HCT116 (cell line): ENCODE measurements around the gene ASCL2. TPM values are rescaled to one million over a fixed set of nuclear protein-coding genes. Genes with fewer than 3 reads are reported as not detected.

Experiments used
- ATAC-seq: fragments of 200-7000 bp; cut with Tn5 transposase; 2 replicates; pipeline ENCODE4 v1.9.1; 2020; ENCODE audit warnings: mild to moderate bottlenecking, moderate library complexity
- BruUV-seq: library from RNA; stranded (reverse); fragments of 400-500 nt; replicated peaks from 2 replicates; lab custom pipeline; 2021; lab: Mats Ljungman, UMichigan
- CTCF ChIA-PET: fragments of 300-600 bp; sonication (Branson Sonifier 250); formaldehyde crosslinking; loops from one replicate; lab custom pipeline; 2021; ENCODE audit warnings: antibody characterized with exemption; lab: Charles Lee
- POLR2A ChIA-PET: fragments of 300-600, 350-600 bp; sonication (Branson Sonifier 250); formaldehyde crosslinking; loops from one replicate; lab custom pipeline; 2021; ENCODE audit warnings: antibody characterized with exemption; lab: Charles Lee
- RAD21 ChIA-PET, 2 experiments: fragments of 300-600 bp; sonication (Branson Sonifier 250); formaldehyde crosslinking; loops; one replicate each; lab custom pipeline; 2023; ENCODE audit warnings: low total read pairs in 2 of 2; ENCODE audit not compliant: uncharacterized antibody in 2 of 2, unreplicated experiment in 2 of 2, low non-redundant PET in 1 of 2; lab: Charles Lee
- DNase-seq: peaks from one replicate; pipeline ENCODE4 v3.0.0-alpha.2; 2010; ENCODE audit warnings: low read depth, low spot score
- H2AFZ ChIP-seq: fragments of 200-600 bp; shearing (Covaris generic), sonication (generic); 2 replicates; pipeline ENCODE4 v1.6.1; 2017; ENCODE audit warnings: low read depth, mixed run types, mixed read lengths, antibody characterized with exemption, low read length; ENCODE audit not compliant: poor library complexity, severe bottlenecking
- H3K27ac ChIP-seq: 2 replicates; pipeline ENCODE4 v1.5.1; 2012; ENCODE audit warnings: low read depth, low read length
- H3K27me3 ChIP-seq: fragments of 200-600 bp; sonication (generic); 2 replicates; pipeline ENCODE4 v1.6.1; 2016; ENCODE audit warnings: mixed run types, low read length, mixed read lengths; ENCODE audit not compliant: insufficient read depth
- H3K36me3 ChIP-seq, 2 experiments: fragments of 200-500 bp in 1 of 2; fragments of 200-600 bp in 1 of 2; sonication (Bioruptor generic) in 1 of 2; sonication (generic) in 1 of 2; 2 replicates each; pipeline versions ENCODE4 v1.5.1 to v1.6.1; 2014 to 2016; ENCODE audit warnings: low read length in 2 of 2, inconsistent platforms in 1 of 2, mixed read lengths in 1 of 2, mixed run types in 1 of 2; ENCODE audit not compliant: insufficient read depth in 2 of 2, control insufficient read depth in 1 of 2
- H3K4me1 ChIP-seq, 2 experiments: fragments of 200-600 bp in 1 of 2; sonication (generic) in 1 of 2; 2 replicates each; pipeline versions ENCODE4 v1.5.1 to v1.6.1; 2012 to 2017; ENCODE audit warnings: low read length in 2 of 2, inconsistent platforms in 1 of 2, mild to moderate bottlenecking in 1 of 2, mixed read lengths in 1 of 2, mixed run types in 1 of 2, moderate library complexity in 1 of 2; ENCODE audit not compliant: insufficient read depth in 2 of 2, control insufficient read depth in 1 of 2
- H3K4me2 ChIP-seq: fragments of 200-600 bp; sonication (generic); 2 replicates; pipeline ENCODE4 v1.6.1; 2017; ENCODE audit warnings: mixed run types, low read length, mixed read lengths
- H3K4me3 ChIP-seq, 2 experiments: fragments of 200-600 bp in 1 of 2; sonication (generic) in 1 of 2; replicated peaks in 1 of 2; 2 replicates each; pipeline ENCODE4 v1.5.1; 2011 to 2016; ENCODE audit warnings: low read length in 2 of 2, control low read depth in 1 of 2, low read depth in 1 of 2, mild to moderate bottlenecking in 1 of 2, mixed read lengths in 1 of 2, mixed run types in 1 of 2
- H3K79me2 ChIP-seq: fragments of 200-600 bp; sonication (generic); 2 replicates; pipeline ENCODE4 v1.6.1; 2017; ENCODE audit warnings: mild to moderate bottlenecking, mixed run types, low read length, moderate library complexity, mixed read lengths; ENCODE audit not compliant: insufficient read depth
- H3K9ac ChIP-seq: fragments of 200-600 bp; sonication (generic); 2 replicates; pipeline ENCODE4 v1.6.1; 2016; ENCODE audit warnings: low read length, mixed read lengths
- H3K9me2 ChIP-seq: fragments of 200-600 bp; sonication (generic), shearing (Covaris generic); 2 replicates; pipeline ENCODE4 v1.6.1; 2017; ENCODE audit warnings: mixed run types, mild to moderate bottlenecking, moderate library complexity; ENCODE audit not compliant: insufficient read depth
- H3K9me3 ChIP-seq, 2 experiments: fragments of 200-500 bp in 1 of 2; fragments of 200-600 bp in 1 of 2; sonication (Bioruptor generic) in 1 of 2; sonication (generic) in 1 of 2; 2 replicates each; pipeline ENCODE4 v1.6.1; 2014 to 2017; ENCODE audit warnings: low read length in 2 of 2, mixed read lengths in 2 of 2, inconsistent platforms in 1 of 2, low read depth in 1 of 2, mild to moderate bottlenecking in 1 of 2, mixed run types in 1 of 2, moderate library complexity in 1 of 2; ENCODE audit not compliant: control insufficient read depth in 1 of 2, insufficient read depth in 1 of 2
- H4K20me1 ChIP-seq: fragments of 200-600 bp; sonication (generic), shearing (Covaris generic); 2 replicates; pipeline ENCODE4 v1.6.1; 2017; ENCODE audit warnings: mixed run types, mild to moderate bottlenecking, moderate library complexity; ENCODE audit not compliant: insufficient read depth
- ATF3 ChIP-seq: IDR thresholded peaks from 2 replicates; pipeline ENCODE4 v1.6.1; 2012
- CBX3 ChIP-seq: IDR thresholded peaks from 2 replicates; pipeline ENCODE4 v1.6.1; 2012; ENCODE audit warnings: low read depth
- EZH2 ChIP-seq: fragments of 200-600 bp; sonication (generic); IDR thresholded peaks from 2 replicates; pipeline ENCODE4 v1.6.1; 2017; ENCODE audit warnings: antibody characterized with exemption, mixed run types
- FOSL1 ChIP-seq: IDR thresholded peaks from 2 replicates; pipeline ENCODE4 v1.6.1; 2012; ENCODE audit warnings: low read depth
- POLR2A ChIP-seq: IDR thresholded peaks from 2 replicates; pipeline ENCODE4 v1.7.0; 2011; ENCODE audit warnings: borderline replicate concordance; ENCODE audit not compliant: insufficient read depth, insufficient read length; ENCODE audit errors: extremely low read depth
- POLR2AphosphoS5 ChIP-seq: IDR thresholded peaks from 2 replicates; pipeline ENCODE4 v1.6.1; 2011; ENCODE audit warnings: mild to moderate bottlenecking, low read depth, low read length, moderate library complexity
- RAD21 ChIP-seq: IDR thresholded peaks from 2 replicates; pipeline ENCODE4 v1.6.1; 2012; ENCODE audit warnings: low read depth, mild to moderate bottlenecking
- REST ChIP-seq: IDR thresholded peaks from 2 replicates; pipeline ENCODE4 v1.6.1; 2012; ENCODE audit warnings: low read depth
- SIN3A ChIP-seq: IDR thresholded peaks from 2 replicates; pipeline ENCODE4 v1.6.1; 2012; ENCODE audit warnings: low read depth
- SP1 ChIP-seq: IDR thresholded peaks from 2 replicates; pipeline ENCODE4 v1.6.1; 2012; ENCODE audit warnings: low read depth
- SRF ChIP-seq: IDR thresholded peaks from 2 replicates; pipeline ENCODE4 v1.6.1; 2012; ENCODE audit warnings: low read depth
- TCF7L2 ChIP-seq: IDR thresholded peaks from 2 replicates; pipeline ENCODE4 v1.7.0; 2011; ENCODE audit warnings: borderline replicate concordance, inconsistent platforms; ENCODE audit not compliant: insufficient read depth, insufficient read length; ENCODE audit errors: extremely low read depth
- ZBTB33 ChIP-seq: IDR thresholded peaks from 2 replicates; pipeline ENCODE4 v1.6.1; 2011; ENCODE audit warnings: mild to moderate bottlenecking, low read length, moderate library complexity; ENCODE audit not compliant: insufficient replicate concordance; ENCODE audit errors: extremely low read depth
- ZFX ChIP-seq: fragments of 450-650 bp; IDR thresholded peaks from 2 replicates; pipeline ENCODE4 v1.6.1; 2017
- ZNF274 ChIP-seq: fragments of 200-500 bp; sonication (Bioruptor generic); IDR thresholded peaks from 2 replicates; pipeline ENCODE4 v1.6.1; 2014; ENCODE audit warnings: mild to moderate bottlenecking, low read depth, low read length, inconsistent platforms
- intact Hi-C: fragments of 100-400 bp; cut with micrococcal nuclease; formaldehyde crosslinking; loops from 2 replicates; pipeline ENCODE4 v1.10.0; 2022
- total RNA-seq: library from RNA; stranded (reverse); gene quantifications from one replicate; pipeline ENCODE4 v1.2.1, GENCODE V29; 2021; ENCODE audit not compliant: unreplicated experiment

Gene ASCL2
- total RNA-seq, 1 experiment from 2014 or later, result not detected

- H3K79me2 ChIP-seq, result no peaks in the 10 kb centered on the region
- H2AFZ ChIP-seq, result no peak overlapping the region
- DNase-seq (no peak), ATAC-seq (no peak)
- no TSS peak for BruUV-seq
- H3K36me3 ChIP-seq, result no peaks in the 10 kb centered on the region
- TF ChIP-seq RAD21, result no peak
- no peak for TF ChIP-seq ZNF274
- no peak for TF ChIP-seq CBX3
- no peak for TF ChIP-seq POLR2A
- TF ChIP-seq EZH2, result no peak
- no peak for TF ChIP-seq ZBTB33
- TF ChIP-seq ATF3, result no peak
- no peak overlapping the region for H3K4me3 ChIP-seq
- ChIA-PET CTCF (no interaction called here), POLR2A (no interaction called here), RAD21 (no interaction called here)
- no peaks in the 10 kb centered on the region for H3K4me1 ChIP-seq
- H3K9me2 ChIP-seq, result no peaks in the 10 kb centered on the region
- intact Hi-C loops, result no loop called here
- H3K4me2 ChIP-seq, result no peak overlapping the region
- no peaks in the 10 kb centered on the region for H3K9me3 ChIP-seq
- no peaks in the 10 kb centered on the region for H4K20me1 ChIP-seq
- H3K27me3 ChIP-seq, result no peaks in the 10 kb centered on the region
- H3K9ac ChIP-seq, result no peak overlapping the region
- H3K27ac ChIP-seq, result no peak overlapping the region
Observed at GRCh38 chr11:2229713-2230297, 40.6 kb downstream of the ASCL2 start.

- Histone ChIP-seq H3K9ac (no peak overlapping the region), H3K27ac (no peak overlapping the region), H3K9me2 (no peaks in the 10 kb centered on the region), H4K20me1 (no peaks in the 10 kb centered on the region), H2AFZ (no peak overlapping the region), H3K27me3 (peaks cover 6% of the 10 kb centered on the region; the same call in 1 of the 2 replicates), H3K4me1 (no peaks in the 10 kb centered on the region), H3K79me2 (no peaks in the 10 kb centered on the region), H3K4me3 (no peak overlapping the region), H3K9me3 (peaks cover 5 to 6% of the 10 kb centered on the region in 2 experiments; a peak in 1 of 4 replicates), H3K4me2 (no peak overlapping the region), H3K36me3 (no peaks in the 10 kb centered on the region)
- intact Hi-C loops, result no loop called here
- RAD21 ChIA-PET, result no interaction called here
- POLR2A ChIA-PET, result no interaction called here
- ATAC-seq (no peak), DNase-seq (no peak)
- no TSS peak for BruUV-seq
- CTCF ChIA-PET, result no interaction called here
- TF ChIP-seq POLR2A, result no peak
- TF ChIP-seq ZNF274, result no peak
- TF ChIP-seq CBX3, result no peak
- TF ChIP-seq POLR2AphosphoS5, result no peak
- TF ChIP-seq ZFX, result no peak
- no peak for TF ChIP-seq SP1
- TF ChIP-seq TCF7L2, result no peak
- no peak for TF ChIP-seq RAD21
- TF ChIP-seq EZH2, result no peak
- TF ChIP-seq REST, result no peak
- TF ChIP-seq FOSL1, result no peak
- TF ChIP-seq SRF, result no peak
- TF ChIP-seq SIN3A, result no peak
Observed at GRCh38 chr11:2224254-2224653, 46.1 kb downstream of the ASCL2 start.
